GM13976 (cell line): Measurements from ENCODE around the gene RIOK1.

Experiments
- DNase-seq: peaks from one replicate; pipeline ENCODE4 v3.0.0; 2012; ENCODE audit warnings: low spot score
- in situ Hi-C: fragments of 300-500 bp; cut with MboI; formaldehyde crosslinking; loops from one replicate; pipeline ENCODE4 v1.12.0; 2022; ENCODE audit warnings: low sequenced_read_pairs, mixed read lengths, inconsistent platforms; ENCODE audit not compliant: unreplicated experiment
- TF ChIP-seq, protein P1 (sequence below): IDR thresholded peaks from 2 replicates; pipeline ENCODE4 v1.5.1; 2012; ENCODE audit warnings: borderline replicate concordance, mild to moderate bottlenecking; ENCODE audit not compliant: insufficient read depth; ENCODE audit errors: extremely low read depth, missing control alignments, control extremely low read depth

Gene RIOK1

DNA sequence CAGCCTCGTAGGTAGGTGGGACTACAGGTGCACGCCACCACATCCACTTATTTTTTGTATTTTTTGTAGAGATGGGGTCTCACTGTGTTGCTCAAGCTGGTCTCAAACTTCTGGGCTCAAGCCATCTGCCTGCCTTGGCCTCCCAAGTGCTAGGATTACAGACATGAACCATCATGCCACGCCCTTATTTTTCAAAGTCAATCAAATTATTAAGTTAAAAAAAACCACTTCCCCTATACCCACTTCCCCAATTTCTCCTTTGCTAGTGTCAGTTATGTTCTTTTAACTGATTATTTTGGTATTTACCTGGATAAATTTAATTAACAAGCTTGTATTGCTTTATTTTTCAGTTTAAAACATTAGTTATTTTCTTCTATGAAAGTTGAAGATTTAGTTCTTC lies 49.6 kb downstream of the RIOK1 start:
- TF ChIP-seq, protein P1, sequence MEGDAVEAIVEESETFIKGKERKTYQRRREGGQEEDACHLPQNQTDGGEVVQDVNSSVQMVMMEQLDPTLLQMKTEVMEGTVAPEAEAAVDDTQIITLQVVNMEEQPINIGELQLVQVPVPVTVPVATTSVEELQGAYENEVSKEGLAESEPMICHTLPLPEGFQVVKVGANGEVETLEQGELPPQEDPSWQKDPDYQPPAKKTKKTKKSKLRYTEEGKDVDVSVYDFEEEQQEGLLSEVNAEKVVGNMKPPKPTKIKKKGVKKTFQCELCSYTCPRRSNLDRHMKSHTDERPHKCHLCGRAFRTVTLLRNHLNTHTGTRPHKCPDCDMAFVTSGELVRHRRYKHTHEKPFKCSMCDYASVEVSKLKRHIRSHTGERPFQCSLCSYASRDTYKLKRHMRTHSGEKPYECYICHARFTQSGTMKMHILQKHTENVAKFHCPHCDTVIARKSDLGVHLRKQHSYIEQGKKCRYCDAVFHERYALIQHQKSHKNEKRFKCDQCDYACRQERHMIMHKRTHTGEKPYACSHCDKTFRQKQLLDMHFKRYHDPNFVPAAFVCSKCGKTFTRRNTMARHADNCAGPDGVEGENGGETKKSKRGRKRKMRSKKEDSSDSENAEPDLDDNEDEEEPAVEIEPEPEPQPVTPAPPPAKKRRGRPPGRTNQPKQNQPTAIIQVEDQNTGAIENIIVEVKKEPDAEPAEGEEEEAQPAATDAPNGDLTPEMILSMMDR = no peak
- in situ Hi-C loops = no loop called here
- DNase-seq = no peak

DNA sequence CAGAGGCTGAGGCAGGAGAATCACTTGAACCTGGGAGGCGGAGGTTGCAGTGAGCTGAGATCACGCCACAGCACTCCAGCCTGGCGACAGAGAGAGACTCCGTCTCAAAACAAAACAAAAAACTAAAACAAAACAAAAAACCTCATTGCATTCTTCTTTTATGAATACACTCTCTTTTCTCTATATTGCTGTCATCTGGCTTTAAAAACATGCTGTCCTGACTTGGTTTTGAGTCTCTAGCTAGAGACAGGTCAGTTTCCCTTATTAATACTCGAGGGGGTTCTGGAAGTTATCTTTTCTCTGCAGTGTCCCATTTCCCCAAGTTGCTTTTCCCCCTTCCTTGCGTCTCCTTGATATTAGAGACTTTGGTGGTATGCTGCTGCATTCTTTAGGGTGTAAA lies 50.9 kb downstream of the RIOK1 start:
- DNase-seq = no peak
- TF ChIP-seq, protein P1 = no peak

DNA sequence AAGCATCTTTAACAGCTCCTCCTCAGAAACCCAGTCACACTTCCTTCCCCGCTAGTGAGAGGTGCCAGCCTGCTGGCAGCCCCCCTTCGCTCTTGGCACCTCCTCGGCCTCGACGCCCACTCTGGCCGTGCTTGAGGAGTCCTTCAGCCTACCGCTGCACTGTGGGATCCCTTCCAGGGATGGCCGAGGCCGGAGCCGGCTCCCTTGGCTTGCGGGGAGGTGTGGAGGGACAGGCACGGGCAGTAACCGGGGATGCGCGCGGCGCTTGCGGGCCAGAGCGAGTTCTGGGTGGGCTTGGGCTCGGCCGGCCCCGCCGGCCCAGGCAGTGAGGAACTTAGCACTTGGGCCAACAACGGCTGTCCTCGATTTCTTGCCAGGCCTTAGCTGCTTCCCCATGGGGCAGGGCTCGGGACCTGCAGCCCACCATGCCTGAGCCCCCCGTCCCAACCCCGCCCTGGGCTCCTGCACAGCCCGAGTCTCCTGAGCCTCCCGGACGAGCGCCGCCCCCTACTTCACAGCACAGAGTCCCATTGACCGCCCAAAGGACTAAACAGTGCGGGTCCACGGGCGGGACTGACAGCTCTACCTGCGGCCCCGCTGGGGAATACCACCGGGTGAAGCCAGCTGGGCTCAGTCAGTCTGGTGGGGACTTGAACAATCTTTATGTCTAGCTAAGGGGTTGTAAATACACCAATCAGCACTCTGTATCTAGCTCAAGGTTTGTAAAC lies 51.6 kb downstream of the RIOK1 start:
- in situ Hi-C loops = no loop called here
- TF ChIP-seq, protein P1 = no peak
- no peak for DNase-seq

More for the DNA sequence above, 50.9 kb downstream of the RIOK1 start:
- in situ Hi-C loops = no loop called here

DNA sequence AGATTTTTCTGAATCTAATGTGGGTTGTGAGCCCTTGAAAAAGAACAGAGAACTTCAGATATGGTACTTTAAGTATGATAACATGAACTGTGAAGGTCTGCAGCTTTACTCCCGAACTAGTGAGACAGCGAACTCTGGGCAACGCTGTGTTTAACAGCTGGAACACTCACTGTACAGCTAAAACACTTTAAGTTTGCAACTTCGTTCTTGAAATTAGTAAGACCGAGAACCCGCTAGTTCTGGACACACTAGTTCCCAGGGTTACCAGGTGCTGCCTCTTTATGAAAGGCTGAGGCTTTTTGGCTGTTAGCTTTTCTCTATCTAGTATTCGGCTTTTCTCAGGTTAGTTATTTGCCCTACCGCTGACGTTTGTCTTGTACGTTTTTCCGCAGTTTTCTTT lies 52.9 kb downstream of the RIOK1 start:
- in situ Hi-C loops = no loop called here
- TF ChIP-seq, protein P1 = no peak
- DNase-seq = no peak

DNA sequence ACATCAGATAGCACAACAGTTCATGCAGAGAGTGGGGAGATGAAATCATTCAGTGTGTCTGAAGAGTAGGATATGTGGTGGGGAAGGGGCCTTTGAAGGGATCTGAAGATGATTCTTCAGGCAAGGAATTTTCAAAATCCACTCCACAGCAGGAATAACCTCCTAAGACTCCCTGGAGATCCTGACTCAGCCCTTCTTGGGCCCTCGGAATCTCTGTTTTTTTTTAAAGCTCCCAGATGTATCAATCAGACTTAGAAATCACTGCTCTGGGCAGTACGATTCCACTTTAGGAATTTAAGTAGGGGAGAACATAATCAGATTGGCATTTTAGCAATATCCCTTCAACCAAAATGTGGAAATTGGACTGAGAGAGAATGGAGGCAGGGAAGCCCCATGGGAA lies 55.5 kb downstream of the RIOK1 start:
- TF ChIP-seq, protein P1 = no peak
- DNase-seq = no peak
- in situ Hi-C loops = no loop called here

DNA sequence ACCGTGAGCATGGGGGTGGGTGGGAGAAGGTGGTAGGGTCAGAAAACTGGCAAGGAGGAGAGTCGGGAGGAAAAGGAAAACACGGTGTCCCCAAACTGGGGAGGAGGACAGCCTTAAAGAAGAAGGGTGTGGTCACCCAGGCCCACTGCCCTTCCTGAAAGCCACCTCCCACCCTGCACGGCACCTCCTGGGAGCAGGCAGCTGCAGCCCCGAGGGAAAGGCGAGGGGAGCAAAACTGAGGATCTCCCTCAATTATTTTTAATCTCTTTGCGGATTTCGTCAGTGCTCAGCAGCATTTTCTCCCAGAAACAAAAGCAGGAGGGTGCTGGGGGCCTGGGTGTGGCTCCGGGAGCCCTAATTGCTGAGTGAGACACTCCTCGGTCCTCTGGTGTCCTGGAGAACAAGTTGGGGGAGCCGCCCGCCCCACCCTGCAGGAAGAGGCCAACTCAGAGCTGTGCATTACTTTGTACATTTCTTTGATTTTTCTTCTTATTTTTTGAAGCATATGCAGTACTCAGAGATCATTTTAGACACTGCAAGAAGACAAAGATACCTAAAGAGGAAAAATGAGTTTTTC lies 56.4 kb downstream of the RIOK1 start:
- TF ChIP-seq, protein P1 = no peak
- in situ Hi-C loops = no loop called here
- DNase-seq = no peak
